SU-DHL-6 (cell line): ENCODE measurements around the gene PCIF1.
"Not testable (repeated sequence)": the region's sequence is repeated elsewhere in the genome, so short reads cannot be mapped to it uniquely, and the experiment has no call there.

Experiments
- H2AFZ ChIP-seq: fragments of 200-600 bp; sonication (generic); 2 replicates; pipeline ENCODE4 v1.6.1; 2014; ENCODE audit warnings: low read depth, mild to moderate bottlenecking, moderate library complexity, mixed read lengths, antibody characterized with exemption, low read length; ENCODE audit not compliant: severe bottlenecking
- H3F3A ChIP-seq: fragments of 200-600 bp; shearing (Covaris generic); 2 replicates; pipeline ENCODE4 v1.6.0; 2016; ENCODE audit warnings: antibody characterized with exemption, mild to moderate bottlenecking; ENCODE audit not compliant: insufficient read depth
- H3K27ac ChIP-seq: fragments of 200-600 bp; sonication (generic); 2 replicates; pipeline ENCODE4 v1.5.1; 2016; ENCODE audit warnings: low read depth, mild to moderate bottlenecking, low read length, moderate library complexity, mixed read lengths
- H3K27me3 ChIP-seq: fragments of 200-600 bp; sonication (generic), shearing (Covaris generic); 2 replicates; pipeline ENCODE4 v1.6.0; 2014; ENCODE audit warnings: mild to moderate bottlenecking, low read length
- H3K36me3 ChIP-seq: fragments of 200-600 bp; sonication (generic); 2 replicates; pipeline ENCODE4 v1.6.1; 2014; ENCODE audit warnings: mild to moderate bottlenecking, low read length, mixed read lengths
- H3K4me2 ChIP-seq: fragments of 300-600, 200-600 bp; shearing (Covaris generic), sonication (generic); 2 replicates; pipeline ENCODE4 v1.6.0; 2014; ENCODE audit warnings: low read length, low read depth, mild to moderate bottlenecking; ENCODE audit not compliant: poor library complexity, severe bottlenecking
- H3K4me3 ChIP-seq: fragments of 200-600 bp; sonication (generic); 2 replicates; pipeline ENCODE4 v1.5.1; 2014; ENCODE audit warnings: antibody characterized with exemption, low read length, mild to moderate bottlenecking, mixed read lengths; ENCODE audit not compliant: insufficient read depth, poor library complexity, severe bottlenecking
- H3K79me2 ChIP-seq: fragments of 200-600 bp; sonication (generic); 2 replicates; pipeline ENCODE4 v1.6.1; 2014; ENCODE audit warnings: mild to moderate bottlenecking, low read length, moderate library complexity; ENCODE audit not compliant: insufficient read depth
- H3K9ac ChIP-seq: fragments of 200-600 bp; sonication (generic); 2 replicates; pipeline ENCODE4 v1.7.0; 2014; ENCODE audit warnings: mild to moderate bottlenecking, low read length
- H3K9me2 ChIP-seq: fragments of 200-600 bp; sonication (generic); replicated peaks from 2 replicates; pipeline ENCODE4 v1.6.1; 2014; ENCODE audit warnings: low read length; ENCODE audit not compliant: insufficient read depth
- H3K9me3 ChIP-seq: fragments of 200-600 bp; sonication (generic); 2 replicates; pipeline ENCODE4 v1.6.1; 2014; ENCODE audit warnings: low read length, mixed read lengths; ENCODE audit not compliant: insufficient read depth
- H4K20me1 ChIP-seq: fragments of 200-600 bp; sonication (generic); 2 replicates; pipeline ENCODE4 v1.6.1; 2014; ENCODE audit warnings: low read depth, mild to moderate bottlenecking, antibody characterized with exemption, low read length, moderate library complexity, mixed read lengths
- EZH2phosphoT487 ChIP-seq: fragments of 200-600 bp; sonication (generic), shearing (Covaris generic); conservative IDR thresholded peaks from 2 replicates; pipeline ENCODE4 v1.6.1; 2018; ENCODE audit warnings: mild to moderate bottlenecking, antibody characterized with exemption, low read length, moderate library complexity, mixed read lengths
- TF ChIP-seq, protein P1 (sequence below): fragments of 200-600 bp; sonication (generic); IDR thresholded peaks from one replicate; pipeline ENCODE4 v1.5.1; 2017; ENCODE audit warnings: antibody characterized with exemption, mild to moderate bottlenecking, low read length, moderate library complexity; ENCODE audit not compliant: insufficient read depth, poor library complexity, severe bottlenecking

PCIF1 gene

DNA sequence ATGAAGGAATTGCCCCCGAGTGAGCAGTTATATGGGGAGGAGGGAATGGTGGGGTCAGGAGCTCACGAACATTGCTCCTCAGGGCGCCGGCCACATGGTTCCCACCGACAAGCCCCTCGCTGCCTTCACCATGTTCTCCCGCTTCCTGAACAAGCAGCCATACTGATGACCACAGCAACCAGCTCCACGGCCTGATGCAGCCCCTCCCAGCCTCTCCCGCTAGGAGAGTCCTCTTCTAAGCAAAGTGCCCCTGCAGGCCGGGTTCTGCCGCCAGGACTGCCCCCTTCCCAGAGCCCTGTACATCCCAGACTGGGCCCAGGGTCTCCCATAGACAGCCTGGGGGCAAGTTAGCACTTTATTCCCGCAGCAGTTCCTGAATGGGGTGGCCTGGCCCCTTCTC, 36.2 kb upstream of the PCIF1 start:
- no peaks in the 10 kb centered on the region for H3F3A ChIP-seq
- H3K9me2 ChIP-seq = no peaks in the 10 kb centered on the region
- H2AFZ ChIP-seq = no peak overlapping the region
- H3K27ac ChIP-seq = no peak overlapping the region
- H3K36me3 ChIP-seq = no peaks in the 10 kb centered on the region
- TF ChIP-seq EZH2phosphoT487 = no peak
- TF ChIP-seq, protein P1, sequence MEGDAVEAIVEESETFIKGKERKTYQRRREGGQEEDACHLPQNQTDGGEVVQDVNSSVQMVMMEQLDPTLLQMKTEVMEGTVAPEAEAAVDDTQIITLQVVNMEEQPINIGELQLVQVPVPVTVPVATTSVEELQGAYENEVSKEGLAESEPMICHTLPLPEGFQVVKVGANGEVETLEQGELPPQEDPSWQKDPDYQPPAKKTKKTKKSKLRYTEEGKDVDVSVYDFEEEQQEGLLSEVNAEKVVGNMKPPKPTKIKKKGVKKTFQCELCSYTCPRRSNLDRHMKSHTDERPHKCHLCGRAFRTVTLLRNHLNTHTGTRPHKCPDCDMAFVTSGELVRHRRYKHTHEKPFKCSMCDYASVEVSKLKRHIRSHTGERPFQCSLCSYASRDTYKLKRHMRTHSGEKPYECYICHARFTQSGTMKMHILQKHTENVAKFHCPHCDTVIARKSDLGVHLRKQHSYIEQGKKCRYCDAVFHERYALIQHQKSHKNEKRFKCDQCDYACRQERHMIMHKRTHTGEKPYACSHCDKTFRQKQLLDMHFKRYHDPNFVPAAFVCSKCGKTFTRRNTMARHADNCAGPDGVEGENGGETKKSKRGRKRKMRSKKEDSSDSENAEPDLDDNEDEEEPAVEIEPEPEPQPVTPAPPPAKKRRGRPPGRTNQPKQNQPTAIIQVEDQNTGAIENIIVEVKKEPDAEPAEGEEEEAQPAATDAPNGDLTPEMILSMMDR = no peak
- H3K4me2 ChIP-seq = no peak overlapping the region
- no peaks in the 10 kb centered on the region for H3K79me2 ChIP-seq
- no peaks in the 10 kb centered on the region for H3K9me3 ChIP-seq
- H3K9ac ChIP-seq = no peak overlapping the region
- H3K4me3 ChIP-seq = no peak overlapping the region
- H3K27me3 ChIP-seq = no peaks in the 10 kb centered on the region
- no peaks in the 10 kb centered on the region for H4K20me1 ChIP-seq

DNA sequence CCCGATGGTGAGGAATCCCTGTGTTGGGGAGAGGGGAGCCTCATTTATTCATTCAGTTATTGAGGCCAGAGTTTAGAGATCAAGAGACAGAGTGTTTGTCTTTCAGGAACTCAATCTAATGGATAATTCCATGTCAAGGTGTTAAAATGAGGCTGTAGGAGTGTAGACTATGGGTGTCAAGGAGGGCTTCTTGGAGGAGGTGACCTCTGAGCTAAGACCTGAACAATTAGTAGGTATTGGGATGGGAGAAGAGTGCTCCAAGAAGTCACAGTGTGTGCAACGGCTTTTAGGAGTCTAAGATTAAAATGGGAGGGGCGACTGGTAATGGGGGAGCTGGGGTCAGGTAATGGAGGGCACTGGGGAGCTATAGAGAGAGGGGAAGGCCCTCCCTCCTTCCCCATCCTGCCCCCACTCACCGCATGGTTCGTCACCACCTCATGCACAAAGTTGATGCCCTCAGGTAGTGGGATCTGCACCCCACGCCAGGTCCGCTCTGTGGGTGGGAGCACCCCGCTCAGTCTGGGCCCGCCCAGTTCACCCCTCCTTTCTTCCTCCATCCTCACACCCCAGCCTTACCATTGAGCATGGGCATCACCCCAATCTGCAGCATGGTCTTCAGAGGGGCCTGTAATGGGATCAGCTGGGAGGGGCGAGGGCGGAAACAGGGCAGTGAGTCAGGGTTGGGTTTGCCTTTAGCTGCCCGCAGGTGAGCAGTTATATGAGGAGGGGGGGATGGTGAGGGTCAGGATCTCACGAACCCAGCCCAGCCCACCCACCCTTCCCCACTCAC, 35.2 kb upstream of the PCIF1 start:
- no peak overlapping the region for H3K4me2 ChIP-seq
- no peaks in the 10 kb centered on the region for H3K79me2 ChIP-seq
- no peak overlapping the region for H3K9ac ChIP-seq
- H3K27me3 ChIP-seq = no peaks in the 10 kb centered on the region
- TF ChIP-seq, protein P1 = no peak
- TF ChIP-seq EZH2phosphoT487 = no peak
- no peaks in the 10 kb centered on the region for H3K36me3 ChIP-seq
- no peaks in the 10 kb centered on the region for H4K20me1 ChIP-seq
- H3K4me3 ChIP-seq = no peak overlapping the region
- H2AFZ ChIP-seq = no peak overlapping the region
- H3K27ac ChIP-seq = no peak overlapping the region
- H3K9me2 ChIP-seq = no peaks in the 10 kb centered on the region
- H3K9me3 ChIP-seq = no peaks in the 10 kb centered on the region
- H3F3A ChIP-seq = no peaks in the 10 kb centered on the region

DNA sequence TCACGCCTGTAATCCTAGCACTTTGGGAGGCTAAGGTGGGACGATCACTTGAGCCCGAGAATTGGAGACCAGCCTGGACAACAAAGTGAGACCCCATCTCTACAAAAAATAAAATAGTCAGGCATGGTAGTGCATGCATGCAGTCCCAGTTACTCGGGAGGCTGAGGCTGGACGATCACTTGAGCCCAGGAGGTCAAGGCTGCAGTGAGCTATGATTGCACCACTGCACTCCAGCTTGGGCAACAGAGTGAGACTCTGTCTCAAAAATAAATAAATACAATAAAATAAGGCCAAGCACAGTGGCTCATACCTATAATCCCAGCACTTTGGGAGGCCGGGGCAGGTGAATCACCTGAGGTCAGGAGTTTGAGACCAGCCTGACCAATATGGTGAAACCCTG, 33.2 kb upstream of the PCIF1 start:
- H3K9me2 ChIP-seq, H3K9me3 ChIP-seq, H3K27me3 ChIP-seq, H3F3A ChIP-seq, H4K20me1 ChIP-seq, H3K4me3 ChIP-seq, H2AFZ ChIP-seq, H3K79me2 ChIP-seq, H3K36me3 ChIP-seq, H3K27ac ChIP-seq, H3K4me2 ChIP-seq, H3K9ac ChIP-seq: not testable (repeated sequence)

DNA sequence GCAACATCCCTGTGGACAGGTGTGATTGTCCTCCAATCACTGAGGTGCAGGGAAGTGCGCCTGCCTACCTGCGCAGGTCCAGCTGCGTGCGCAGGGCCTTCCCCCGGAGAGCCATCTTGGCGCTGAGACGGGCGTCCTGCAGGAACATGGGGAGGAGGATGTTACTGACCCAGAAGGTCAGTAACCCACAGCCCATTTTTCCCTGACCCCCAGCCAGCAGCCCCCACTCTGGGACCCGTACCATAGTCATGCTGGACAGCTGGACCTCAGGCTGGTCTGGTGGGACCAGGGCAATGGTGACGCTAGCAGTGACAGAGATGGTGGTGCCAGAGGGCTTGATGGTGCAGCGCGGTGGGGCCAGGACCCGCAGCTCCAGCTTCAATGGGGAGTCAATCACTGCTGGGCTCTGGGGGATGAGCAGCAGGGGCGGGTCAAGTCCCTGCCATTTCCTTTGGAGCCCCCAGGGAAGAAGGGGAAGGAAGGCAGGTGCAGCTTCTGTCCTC, 32.2 kb upstream of the PCIF1 start:
- Histone ChIP-seq H3K9ac (no peak overlapping the region), H3K36me3 (no peaks in the 10 kb centered on the region), H4K20me1 (no peaks in the 10 kb centered on the region), H3K9me3 (no peaks in the 10 kb centered on the region), H3K4me2 (no peak overlapping the region), H3K27me3 (no peaks in the 10 kb centered on the region), H3K4me3 (no peak overlapping the region), H3F3A (no peaks in the 10 kb centered on the region), H3K27ac (no peak overlapping the region), H3K9me2 (no peaks in the 10 kb centered on the region), H2AFZ (no peak overlapping the region), H3K79me2 (no peaks in the 10 kb centered on the region)
- TF ChIP-seq EZH2phosphoT487 = no peak
- TF ChIP-seq, protein P1 = no peak
